GM21529 (cell line): ENCODE measurements around the gene SLC25A36.
"Not testable (repeated sequence)": the region's sequence is repeated elsewhere in the genome, so short reads cannot be mapped to it uniquely, and the experiment has no call there.

Experiments
- ATAC-seq: cut with Tn5 transposase; IDR thresholded peaks from one replicate; pipeline ENCODE4 v1.9.1; 2021; ENCODE audit not compliant: unreplicated experiment

Gene SLC25A36

DNA sequence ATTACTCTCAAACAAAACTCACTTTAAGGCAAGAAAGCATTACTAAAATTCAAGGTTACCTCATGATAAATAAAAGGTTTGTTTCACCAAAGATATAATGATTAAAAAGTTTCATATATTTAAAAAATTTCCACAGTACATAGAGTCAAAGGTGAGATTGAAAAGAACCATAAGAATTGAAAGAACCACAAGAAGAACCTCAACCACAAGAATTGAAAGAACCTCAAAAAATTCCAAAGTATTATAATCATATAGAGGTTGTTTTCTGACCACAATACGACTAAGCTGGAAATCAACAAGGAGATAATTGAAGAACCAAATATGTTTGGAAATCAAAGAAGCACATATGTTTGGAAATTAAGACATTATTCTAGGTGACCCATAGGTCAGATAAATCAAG is 52.7 kb downstream of the SLC25A36 start:
- no peak for ATAC-seq

DNA sequence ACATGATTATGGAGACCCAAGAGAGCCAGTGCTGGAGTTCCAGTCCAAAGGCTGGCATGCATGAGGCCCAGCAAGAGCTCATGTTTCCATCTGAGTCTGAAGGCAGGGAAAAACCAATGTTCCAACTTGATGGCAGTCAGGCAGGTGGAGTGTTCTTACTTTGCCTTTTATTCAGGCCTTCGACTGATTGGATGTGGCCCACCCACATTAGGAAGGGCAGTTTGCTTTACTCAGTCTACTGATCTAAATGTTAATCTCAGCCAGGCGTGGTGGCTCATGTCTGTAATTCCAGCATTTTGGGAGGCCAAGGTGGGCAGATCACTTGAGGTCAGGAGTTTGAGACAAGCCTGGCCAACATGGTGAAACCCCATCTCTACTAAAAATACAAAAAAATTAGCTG is 53.2 kb downstream of the SLC25A36 start:
- ATAC-seq, result not testable (repeated sequence)

DNA sequence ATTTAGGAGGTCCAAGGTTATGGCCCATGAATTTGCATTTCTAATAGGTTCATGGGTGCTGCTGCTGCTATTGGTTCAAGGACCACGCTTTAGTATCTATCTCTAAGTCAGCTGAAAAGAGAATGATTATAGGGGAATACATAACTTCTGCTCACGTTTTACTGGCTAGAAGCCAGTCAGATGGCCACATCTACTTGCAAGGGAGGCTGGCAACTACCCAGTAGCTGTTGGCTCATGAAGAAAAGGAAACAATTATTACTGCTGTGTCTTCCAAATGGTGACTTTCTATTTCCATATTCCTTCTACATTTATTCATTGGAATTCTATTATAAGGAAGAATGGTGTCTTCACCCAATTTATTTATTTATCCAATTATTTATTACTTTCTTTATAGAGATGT is 54.2 kb downstream of the SLC25A36 start:
- no peak for ATAC-seq

DNA sequence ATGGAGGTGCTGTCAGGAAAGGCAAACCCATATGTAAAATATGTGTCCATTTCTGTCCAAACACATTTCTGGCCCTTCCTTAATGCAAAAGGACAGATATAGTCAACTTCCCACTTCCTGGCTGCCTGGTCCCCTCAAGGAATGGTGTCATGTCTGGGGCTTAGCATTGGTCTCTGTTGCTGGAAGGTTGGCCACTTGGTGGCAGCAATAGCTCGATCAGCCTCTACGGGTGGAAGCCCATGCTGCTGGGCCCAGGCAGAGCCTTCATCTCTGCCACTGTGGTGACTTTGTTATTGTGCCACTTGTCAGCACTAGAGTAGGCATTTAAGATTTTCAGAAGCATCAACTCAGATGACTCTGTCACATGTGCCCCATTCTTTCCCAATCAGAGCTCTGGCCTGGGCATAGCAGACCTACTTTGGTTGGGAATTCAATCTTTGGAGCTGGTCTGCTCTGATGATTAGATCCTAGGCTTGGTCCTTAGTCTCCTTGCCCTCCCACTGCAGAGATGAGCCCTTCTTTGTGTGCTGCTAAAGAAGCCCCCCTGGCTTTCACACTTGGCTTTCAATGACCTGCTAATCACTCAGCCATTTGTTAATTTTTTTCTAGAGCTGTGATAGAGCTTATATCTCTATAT is 58.5 kb downstream of the SLC25A36 start:
- ATAC-seq, result peak; percentile 65

DNA sequence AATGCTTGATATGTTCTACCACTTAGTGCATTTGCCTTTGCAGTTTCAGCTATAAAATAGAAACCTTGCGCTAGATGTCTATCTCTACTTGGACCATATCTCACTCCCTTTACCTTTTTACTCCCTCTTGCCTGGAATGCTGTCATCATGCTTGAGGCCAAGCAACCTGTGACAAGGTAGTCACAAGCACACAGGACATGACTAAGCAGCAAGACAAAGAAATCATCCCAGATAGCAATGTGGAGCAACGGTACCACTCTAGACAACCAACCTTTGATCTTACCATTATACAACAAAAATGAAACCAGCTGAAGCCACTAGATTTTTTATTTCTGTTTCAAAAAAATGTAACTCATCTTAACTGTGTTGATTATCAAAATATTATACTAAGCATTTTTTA is 59.0 kb downstream of the SLC25A36 start:
- no peak for ATAC-seq

DNA sequence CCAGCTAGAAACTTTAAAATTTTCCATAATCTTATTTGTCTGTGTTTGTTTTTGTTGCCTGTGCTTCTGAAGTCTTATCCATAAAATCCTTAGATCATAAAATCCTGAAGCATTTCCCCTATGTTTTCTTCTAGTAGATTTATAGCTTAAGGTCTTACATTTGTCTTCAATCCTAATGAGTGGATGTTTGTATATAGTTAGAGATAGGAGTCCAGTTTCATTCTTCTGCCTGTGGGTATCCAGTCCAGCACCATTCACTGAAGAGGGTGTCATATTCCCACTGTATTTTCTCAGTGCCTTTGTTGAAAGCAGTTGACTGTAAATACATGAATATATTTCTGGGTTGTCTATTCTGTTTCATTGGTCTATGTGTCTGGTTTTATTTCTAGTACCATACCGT is 64.7 kb downstream of the SLC25A36 start:
- no peak for ATAC-seq

DNA sequence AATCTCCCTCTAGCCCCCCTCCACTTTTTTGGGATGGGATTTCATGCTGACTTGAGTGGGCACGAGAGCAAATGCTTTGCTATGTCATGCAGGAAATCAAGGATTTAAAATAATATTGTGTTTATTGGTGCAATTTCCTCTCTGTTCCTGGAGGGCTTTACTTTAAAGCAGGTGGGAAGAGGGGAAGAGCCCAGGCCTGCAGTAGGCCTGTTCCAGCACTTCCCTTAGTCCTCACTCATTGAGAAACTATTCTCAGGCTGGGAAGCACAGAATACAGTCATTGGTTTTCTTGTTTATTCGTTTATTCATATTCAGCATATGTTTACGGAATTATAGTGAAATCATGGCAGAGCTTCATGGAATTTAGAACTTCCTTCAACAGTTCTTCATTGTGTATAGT is 67.9 kb downstream of the SLC25A36 start:
- ATAC-seq, result no peak

DNA sequence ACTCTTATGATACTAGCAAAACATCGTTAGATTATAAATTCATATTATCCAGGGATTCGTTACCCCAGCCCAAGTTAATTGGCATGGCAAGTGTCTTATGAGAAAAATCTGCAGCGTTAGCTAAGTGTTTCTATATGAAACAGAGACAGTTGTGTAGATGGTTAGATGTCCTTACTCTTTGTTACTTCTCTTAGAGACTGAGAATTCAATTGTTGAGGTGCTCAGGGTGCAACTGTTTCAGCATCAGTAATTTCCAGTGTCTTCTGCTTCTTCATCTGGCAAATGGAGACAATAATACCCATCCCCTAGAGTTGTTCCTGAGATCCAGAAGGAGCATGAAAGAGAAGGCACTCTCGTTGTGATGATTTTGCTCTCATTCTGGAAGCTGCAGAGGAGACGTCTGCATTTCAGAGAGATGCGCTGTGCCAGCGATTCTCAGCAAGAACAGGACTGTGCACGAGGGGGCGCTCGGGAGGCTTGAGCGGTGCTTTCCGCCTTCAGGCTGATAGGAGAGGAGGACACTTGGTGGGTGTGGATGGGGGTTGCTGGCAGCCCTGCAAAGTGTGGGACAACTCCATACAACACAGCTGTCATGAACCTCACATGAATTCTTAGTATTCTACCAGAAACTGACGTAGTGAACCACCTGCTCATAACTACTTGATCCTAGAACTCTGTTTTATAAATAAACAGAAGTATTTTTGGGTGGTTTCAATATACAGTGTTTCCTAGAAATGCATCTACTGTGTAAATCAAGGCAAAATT is 69.8 kb downstream of the SLC25A36 start:
- peak; percentile 98 for ATAC-seq

DNA sequence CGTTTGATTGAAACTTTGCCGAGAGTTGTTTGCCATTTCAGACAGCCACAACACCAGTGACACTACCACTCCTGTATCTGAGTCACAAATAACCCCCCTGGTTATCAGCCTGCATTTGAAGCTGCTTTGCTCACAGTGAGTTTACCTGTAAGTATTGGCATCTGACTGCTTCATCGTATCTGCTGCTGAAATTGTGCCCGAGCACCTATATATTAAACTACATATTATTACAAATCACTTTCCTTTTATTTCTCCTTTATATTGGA is 70.3 kb downstream of the SLC25A36 start:
- peak; percentile 16 for ATAC-seq

DNA sequence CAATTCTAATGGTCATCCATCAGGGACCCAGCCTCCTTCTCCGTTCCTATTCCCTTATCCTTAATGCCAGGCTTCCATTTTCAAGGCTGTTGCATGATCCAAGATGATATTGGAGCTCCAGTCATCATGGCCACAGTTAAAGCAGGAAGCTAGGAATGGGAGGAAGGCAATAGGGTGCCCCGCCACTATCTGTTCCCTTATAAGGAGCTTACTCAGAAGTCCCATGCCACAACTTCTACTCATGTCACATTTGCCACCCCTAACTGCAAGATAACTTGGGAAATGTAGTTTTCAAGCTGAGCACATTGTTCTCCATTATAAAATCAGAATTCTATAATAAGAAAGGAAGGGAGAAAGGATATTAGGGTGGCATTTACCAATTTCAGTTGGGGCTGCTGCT is 70.9 kb downstream of the SLC25A36 start:
- no peak for ATAC-seq

DNA sequence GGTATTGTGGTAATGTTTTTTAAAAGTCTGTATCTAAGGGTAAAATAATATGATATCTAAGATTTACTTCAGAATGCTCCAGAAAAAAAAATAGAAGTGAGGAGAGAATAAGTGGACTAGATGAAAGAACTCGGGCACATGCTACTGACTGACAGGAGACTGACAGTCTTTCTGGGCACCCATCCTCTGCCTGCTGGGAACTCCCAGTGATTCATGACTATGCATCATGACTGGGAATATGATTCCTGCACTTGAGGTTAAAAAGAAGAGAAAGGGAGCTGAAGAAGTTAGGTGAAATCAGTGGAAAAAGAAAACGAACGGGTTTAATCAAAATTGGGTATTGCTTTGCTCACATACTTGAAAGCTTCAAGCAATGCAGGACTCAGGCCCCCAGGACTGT is 73.8 kb downstream of the SLC25A36 start:
- no peak for ATAC-seq

DNA sequence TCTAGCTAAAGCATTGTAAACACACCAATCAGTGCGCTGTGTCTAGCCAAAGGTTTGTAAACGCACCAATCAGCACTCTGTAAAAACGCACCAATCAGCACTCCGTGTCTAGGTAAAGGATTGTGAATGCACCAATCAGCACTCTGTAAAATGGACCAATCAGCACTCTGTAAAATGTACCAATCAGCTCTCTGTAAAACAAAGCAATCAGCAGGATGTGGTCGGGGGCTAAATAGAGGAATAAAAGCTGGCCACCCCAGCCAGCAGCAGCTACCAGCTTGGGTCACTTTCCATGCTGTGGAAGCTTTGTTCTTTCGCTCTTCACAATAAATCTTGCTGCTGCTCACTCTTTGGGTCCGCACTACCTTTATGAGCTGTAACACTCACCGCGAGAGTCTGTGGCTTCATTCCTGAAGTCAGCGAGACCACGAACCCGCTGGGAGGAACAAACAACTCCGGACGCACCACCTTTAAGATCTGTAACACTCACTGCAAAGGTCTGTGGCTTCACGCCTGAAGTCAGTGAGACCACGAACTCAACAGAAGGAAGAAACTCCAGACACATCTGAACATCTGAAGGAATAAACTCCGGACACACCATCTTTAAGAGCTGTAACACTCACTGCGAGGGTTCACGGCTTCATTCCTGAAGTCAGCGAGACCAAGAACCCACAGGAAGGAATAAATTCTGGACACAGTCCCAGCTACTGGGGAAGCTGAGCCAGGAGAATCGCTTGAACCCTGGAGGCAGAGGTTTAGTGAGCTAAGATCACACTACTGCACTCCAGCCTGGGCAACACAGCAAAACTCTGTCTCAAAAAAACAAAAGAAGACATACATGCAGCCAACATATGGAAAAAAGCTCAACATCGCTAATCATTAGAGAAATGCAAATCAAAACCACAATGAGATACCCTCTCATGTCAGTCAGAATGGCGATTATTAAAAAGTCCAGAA is 76.0 kb downstream of the SLC25A36 start:
- not testable (repeated sequence) for ATAC-seq

DNA sequence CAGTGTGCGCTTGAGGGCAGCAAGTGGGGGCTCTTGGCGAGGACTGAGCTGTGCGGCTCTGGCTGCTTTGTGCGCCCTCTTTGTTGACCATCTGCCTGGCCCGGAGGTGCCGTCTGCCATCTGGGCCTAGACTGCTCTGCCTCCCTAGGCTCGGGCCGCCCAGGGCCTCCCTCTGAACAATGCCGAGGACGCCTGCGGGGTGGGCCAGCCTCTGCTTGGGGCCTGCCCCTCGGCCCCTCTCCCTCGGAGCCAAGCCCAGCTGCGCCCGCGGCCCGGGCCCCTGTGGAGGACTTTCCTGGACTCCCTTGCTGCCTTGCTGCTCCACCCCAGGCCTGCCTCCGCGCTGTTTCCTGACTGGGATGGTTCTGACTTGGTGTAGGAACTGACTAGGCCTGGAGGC is 77.6 kb downstream of the SLC25A36 start:
- no peak for ATAC-seq

DNA sequence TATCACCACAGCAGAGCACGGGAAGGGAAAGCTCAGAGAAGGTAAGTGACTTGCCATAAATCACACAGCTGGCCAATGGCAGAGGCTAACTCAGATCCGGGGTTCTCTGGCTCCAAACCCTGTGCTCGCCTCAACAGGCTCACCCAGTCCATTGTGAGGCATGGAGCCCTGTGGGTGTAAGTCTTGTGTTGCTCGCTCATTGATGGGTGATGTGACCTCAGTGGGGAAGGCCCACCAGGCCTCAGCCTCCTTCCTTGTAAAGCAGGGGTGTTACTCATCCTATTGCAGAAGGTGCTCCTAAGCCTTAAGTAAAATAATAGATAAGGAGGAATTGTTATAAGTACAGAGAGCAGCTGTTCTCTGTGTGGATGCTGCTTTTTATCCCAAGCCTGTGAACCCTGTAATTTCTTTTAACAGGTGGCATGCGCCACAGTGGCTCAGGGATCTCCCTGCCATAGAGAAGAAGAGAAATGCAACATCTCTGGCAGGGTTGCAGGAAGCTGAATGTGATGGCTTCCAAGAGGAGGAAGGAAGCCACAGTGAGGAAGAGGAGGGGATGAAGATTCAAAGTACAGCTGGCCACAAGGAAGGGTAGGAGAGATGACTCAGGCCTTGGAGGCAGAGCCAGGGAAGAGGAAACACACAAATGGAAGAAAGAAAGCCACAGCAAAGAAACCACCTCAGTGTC is 78.7 kb downstream of the SLC25A36 start:
- ATAC-seq, result no peak

DNA sequence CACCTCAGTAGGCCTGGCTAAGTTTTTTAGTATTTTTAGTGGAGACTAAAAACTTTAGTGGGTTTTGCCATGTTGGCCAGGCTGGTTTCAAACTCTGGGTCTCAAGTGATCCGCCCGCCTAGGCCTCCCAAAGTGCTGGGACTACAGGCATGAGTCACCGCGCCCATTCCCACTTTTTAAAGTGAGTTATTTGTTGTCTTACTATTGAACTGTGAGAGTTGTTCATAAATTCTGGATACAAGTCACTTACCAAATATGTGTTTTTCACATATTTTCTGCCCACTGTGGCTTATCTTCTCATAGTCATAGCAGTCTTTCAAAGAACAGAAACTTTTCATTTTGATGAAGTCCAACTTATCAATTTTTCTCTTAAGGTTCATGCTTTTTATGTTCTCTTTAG is 79.6 kb downstream of the SLC25A36 start:
- no peak for ATAC-seq
